Esophagus squamous epithelium (tissue), 5 donors: ENCODE data around the gene GSK3A. TPM values are rescaled to one million over a fixed set of nuclear protein-coding genes. Genes with fewer than 3 reads are reported as not detected.

Source experiments
- DNase-seq: peaks from one replicate; lab custom pipeline; 2025; lab: John Stamatoyannopoulos, UW
- H3K27ac ChIP-seq, 4 donors: fragments of 200-600 bp; sonication (generic); one replicate each; pipeline ENCODE4 v1.5.1; 2016 to 2019; ENCODE audit warnings: mild to moderate bottlenecking in 1 of 4
- H3K27me3 ChIP-seq, 4 donors: fragments of 200-600 bp; sonication (generic); 1 replicate in 3 of 4; 2 replicates in 1 of 4; pipeline versions ENCODE4 v1.5.1 to v1.6.0; 2017 to 2021; ENCODE audit warnings: antibody characterized with exemption in 1 of 4
- H3K36me3 ChIP-seq, 3 donors: fragments of 200-600 bp; sonication (generic); one replicate each; pipeline ENCODE4 v1.5.1; 2016 to 2019
- H3K4me1 ChIP-seq, 3 donors: fragments of 200-600 bp; sonication (generic); one replicate each; pipeline ENCODE4 v1.5.1; 2017 to 2019
- H3K4me3 ChIP-seq, 4 donors: fragments of 200-600 bp; sonication (generic); 1 replicate in 3 of 4; 2 replicates in 1 of 4; pipeline ENCODE4 v1.5.1; 2016 to 2019; ENCODE audit warnings: mild to moderate bottlenecking in 2 of 4, moderate library complexity in 1 of 4
- H3K9me3 ChIP-seq, 3 donors: fragments of 200-600 bp; sonication (generic); one replicate each; pipeline ENCODE4 v1.5.1; 2016 to 2019
- CTCF ChIP-seq, 6 experiments: fragments of 450-650 bp in 4 of 6; fragments of 200-600 bp in 2 of 6; sonication (generic) in 2 of 6; IDR thresholded peaks; one replicate each; pipeline ENCODE4 v1.5.1; 2016 to 2019; ENCODE audit warnings: antibody characterized with exemption in 6 of 6, mild to moderate bottlenecking in 4 of 6, moderate library complexity in 4 of 6
- POLR2A ChIP-seq, 4 donors: fragments of 450-650 bp; IDR thresholded peaks; one replicate each; pipeline ENCODE4 v1.6.1; 2017; ENCODE audit warnings: antibody characterized with exemption in 4 of 4, mild to moderate bottlenecking in 4 of 4, moderate library complexity in 3 of 4
- WGBS, 2 donors: methylation state at CpG; one replicate each; pipeline ENCODE4 v1.1.5; 2018; 5-methylcytosine and 5-hydroxymethylcytosine counted together
- intact Hi-C: fragments of 100-400 bp; cut with DNase I; formaldehyde crosslinking; loops from one replicate; pipeline ENCODE4 v1.15.0; 2022
- total RNA-seq, 4 donors: library from RNA; depleted of rRNA; stranded (reverse); fragments of >200 nt; gene quantifications; one replicate each; pipeline ENCODE4 v1.1.0, GENCODE V29; 2016
- donor health status: DM: yes; HTN: yes; CAD: no.

GSK3A gene
- total RNA-seq, 4 donors from 2014 or later = 15.9 to 29.6 (median 26.5) TPM

GRCh38 chr19:42289556-42290041, 47.2 kb upstream of the GSK3A start:
- Histone ChIP-seq H3K4me3 (no peak overlapping the region), H3K27ac (no peak overlapping the region), H3K27me3 (no peaks in the 10 kb centered on the region), H3K36me3 (peaks cover 64 to 80% (median 69%) of the 10 kb centered on the region in 3 donors), H3K4me1 (peaks cover 21 to 55% (median 28%) of the 10 kb centered on the region in 3 donors), H3K9me3 (no peaks in the 10 kb centered on the region)
- TF ChIP-seq POLR2A (IDR thresholded peaks at IDR 0.05) = no peak
- intact Hi-C loops = loop anchor here (10.0 kb wide), 1 partner anchor 45 kb away; the partner anchor contains the start of gene GSK3A
- WGBS, 2 donors = 81 to 91% methylated on average over 3 to 8 of the region's 8 CpGs
- DNase-seq = no peak

GRCh38 chr19:42288881-42289555, 46.6 kb upstream of the GSK3A start:
- DNase-seq = no peak
- peaks cover 21 to 57% (median 31%) of the 10 kb centered on the region in 3 donors for H3K4me1 ChIP-seq
- intact Hi-C loops = no loop called here
- WGBS, 2 donors = 73 to 82% methylated on average over 2 to 4 of the region's 22 CpGs
- no peak overlapping the region for H3K4me3 ChIP-seq
- H3K36me3 ChIP-seq = peaks cover 60 to 75% (median 63%) of the 10 kb centered on the region in 3 donors
- H3K27ac ChIP-seq = no peak overlapping the region
- H3K27me3 ChIP-seq = no peaks in the 10 kb centered on the region
- H3K9me3 ChIP-seq = no peaks in the 10 kb centered on the region
- TF ChIP-seq POLR2A (IDR thresholded peaks at IDR 0.05) (no peak), CTCF (IDR thresholded peaks at IDR 0.05) (no peak)

GRCh38 chr19:42288387-42288786, 46.0 kb upstream of the GSK3A start:
- no peak for DNase-seq
- Histone ChIP-seq H3K27ac (no peak overlapping the region), H3K36me3 (peaks cover 54 to 68% (median 59%) of the 10 kb centered on the region in 3 donors), H3K4me1 (peaks cover 21 to 59% (median 33%) of the 10 kb centered on the region in 3 donors), H3K4me3 (no peak overlapping the region), H3K9me3 (no peaks in the 10 kb centered on the region), H3K27me3 (no peaks in the 10 kb centered on the region)
- TF ChIP-seq POLR2A (IDR thresholded peaks at IDR 0.05) (no peak), CTCF (IDR thresholded peaks at IDR 0.05) (no peak)
- intact Hi-C loops = no loop called here
- 75 to 89% methylated on average over 3 to 4 of the region's 4 CpGs for WGBS, 2 donors

GRCh38 chr19:42287827-42288107, 45.4 kb upstream of the GSK3A start:
- no peaks in the 10 kb centered on the region for H3K9me3 ChIP-seq

GRCh38 chr19:42287017-42287826, 44.8 kb upstream of the GSK3A start:
- WGBS, 2 donors = 90% methylated on average over 8 to 10 of the region's 30 CpGs
- intact Hi-C loops = no loop called here
- no peak overlapping the region for H3K4me3 ChIP-seq

More at GRCh38 chr19:42287827-42288107, 45.4 kb upstream of the GSK3A start:
- DNase-seq = no peak
- Histone ChIP-seq H3K36me3 (peaks cover 51 to 62% (median 53%) of the 10 kb centered on the region in 3 donors), H3K27me3 (no peaks in the 10 kb centered on the region), H3K4me3 (no peak overlapping the region), H3K27ac (no peak overlapping the region), H3K4me1 (peaks cover 27 to 66% (median 39%) of the 10 kb centered on the region in 3 donors)
- intact Hi-C loops = no loop called here
- no peak for TF ChIP-seq CTCF (IDR thresholded peaks at IDR 0.05)
- no peak for TF ChIP-seq POLR2A (IDR thresholded peaks at IDR 0.05)
- WGBS, 2 donors = 89 to 90% methylated on average over 2 to 10 of the region's 10 CpGs

More at GRCh38 chr19:42287017-42287826, 44.8 kb upstream of the GSK3A start:
- no peak for TF ChIP-seq CTCF (IDR thresholded peaks at IDR 0.05)
- TF ChIP-seq POLR2A (IDR thresholded peaks at IDR 0.05) = no peak
- Histone ChIP-seq H3K4me1 (peaks cover 33 to 69% (median 45%) of the 10 kb centered on the region in 3 donors), H3K27me3 (no peaks in the 10 kb centered on the region), H3K9me3 (no peaks in the 10 kb centered on the region), H3K36me3 (peaks cover 45 to 57% (median 47%) of the 10 kb centered on the region in 3 donors), H3K27ac (peak overlapping the region in 3 of 4 donors; percentile 84 to 98 (median 85))
- no peak for DNase-seq
